ENCODE measurements around the gene ARL8A. TPM values are rescaled to one million over a fixed set of nuclear protein-coding genes. Genes with fewer than 3 reads are reported as not detected.

Gene ARL8A
- total RNA-seq, 4 donors from 2014 or later: 36.5 to 68.4 (median 41.3) TPM

- intact Hi-C loops (cut with DNase I; ENCODE audit: low total_unique reads): loop anchor here (5.0 kb wide), 1 partner anchor 130 kb away; no protein-coding TSS in a partner anchor
- TF ChIP-seq CTCF (IDR thresholded peaks at IDR 0.05) (no peak), POLR2A (IDR thresholded peaks at IDR 0.05) (no peak)
- H3K4me3 ChIP-seq (ENCODE audit: low read depth, poor library complexity, severe bottlenecking): no peak overlapping the region
- DNase-seq (ENCODE audit: low spot score in 2 of 2): peak in 1 of 2 donors; percentile 58
- WGBS, 2 donors: 26 to 41% methylated on average over 11 to 12 of the region's 12 CpGs
Measured at GRCh38 chr1:202131956-202132821, 12.3 kb downstream of the ARL8A start.

GRCh38 chr1:202130816-202131522 is 13.6 kb downstream of the ARL8A start:
- 58 to 62% methylated on average over 8 to 9 of the region's 9 CpGs for WGBS, 2 donors
- H3K4me3 ChIP-seq (ENCODE audit: low read depth, poor library complexity, severe bottlenecking): no peak overlapping the region
- TF ChIP-seq CTCF (IDR thresholded peaks at IDR 0.05) (no peak), POLR2A (IDR thresholded peaks at IDR 0.05) (no peak)
- intact Hi-C loops (cut with DNase I; ENCODE audit: low total_unique reads): loop anchor here (5.0 kb wide), 1 partner anchor 129 kb away; no protein-coding TSS in a partner anchor
- DNase-seq (ENCODE audit: low spot score in 2 of 2): no peak

- H3K4me3 ChIP-seq (ENCODE audit: low read depth, poor library complexity, severe bottlenecking): no peak overlapping the region
- intact Hi-C loops (cut with DNase I; ENCODE audit: low total_unique reads): loop anchor here (5.0 kb wide), 1 partner anchor 128 kb away; no protein-coding TSS in a partner anchor
- TF ChIP-seq POLR2A (IDR thresholded peaks at IDR 0.05) (no peak), CTCF (IDR thresholded peaks at IDR 0.05) (no peak)
- whole genome bisulfite sequencing, 2 donors: 17 to 31% methylated on average over 9 to 10 of the region's 11 CpGs
- no peak for DNase-seq (ENCODE audit: low spot score in 2 of 2)
Measured at GRCh38 chr1:202130297-202130721, 14.2 kb downstream of the ARL8A start.

GRCh38 chr1:202129453-202130296 is 14.9 kb downstream of the ARL8A start:
- DNase-seq (ENCODE audit: low spot score in 2 of 2): no peak
- no peak for TF ChIP-seq POLR2A (IDR thresholded peaks at IDR 0.05)
- TF ChIP-seq CTCF (IDR thresholded peaks at IDR 0.05): no peak
- intact Hi-C loops (cut with DNase I; ENCODE audit: low total_unique reads): loop anchor here (5.0 kb wide), 1 partner anchor 127 kb away; no protein-coding TSS in a partner anchor
- 55 to 58% methylated on average over 8 of the region's 8 CpGs for WGBS, 2 donors
- no peak overlapping the region for H3K4me3 ChIP-seq (ENCODE audit: low read depth, poor library complexity, severe bottlenecking)

- 94 to 96% methylated on average over 18 to 22 of the region's 26 CpGs for WGBS, 2 donors
- DNase-seq (ENCODE audit: low spot score in 2 of 2): no peak
- H3K4me3 ChIP-seq (ENCODE audit: low read depth, poor library complexity, severe bottlenecking): no peak overlapping the region
- intact Hi-C loops (cut with DNase I; ENCODE audit: low total_unique reads): no loop called here
- TF ChIP-seq CTCF (IDR thresholded peaks at IDR 0.05) (no peak), POLR2A (IDR thresholded peaks at IDR 0.05) (no peak)
Measured at GRCh38 chr1:202127836-202128622, 16.5 kb downstream of the ARL8A start.

Data from lower leg skin (tissue), 4 donors.